G401.6 (cell line): ENCODE data around the gene CTSE.
"Not testable (repeated sequence)": the region's sequence is repeated elsewhere in the genome, so short reads cannot be mapped to it uniquely, and the experiment has no call there.

Source experiments
- FAIRE-seq: peaks from 2 replicates; lab custom pipeline; 2012; peaks lifted over from hg19 to GRCh38; lab: Jason Lieb, UNC

Gene CTSE

DNA sequence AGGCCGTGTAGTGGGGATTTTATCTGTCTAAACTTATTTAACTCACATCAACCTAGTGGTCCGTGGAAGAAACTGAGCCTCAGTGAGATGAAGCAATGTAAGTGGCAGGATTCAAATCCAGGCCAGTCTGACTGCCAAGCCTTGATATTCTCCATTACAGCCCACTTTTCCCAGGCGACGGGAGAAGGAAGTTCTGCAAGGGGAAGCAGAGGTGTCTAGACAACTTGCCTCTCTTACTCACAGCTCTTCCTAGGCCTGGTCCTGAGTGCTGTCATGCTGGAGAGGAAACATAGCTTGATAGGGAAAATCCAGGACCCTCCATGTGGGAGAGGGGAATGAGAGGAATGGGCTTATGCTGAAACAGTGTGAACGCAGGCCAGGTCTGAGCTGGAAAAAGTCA, 9.1 kb downstream of the CTSE start:
- FAIRE-seq = no peak

DNA sequence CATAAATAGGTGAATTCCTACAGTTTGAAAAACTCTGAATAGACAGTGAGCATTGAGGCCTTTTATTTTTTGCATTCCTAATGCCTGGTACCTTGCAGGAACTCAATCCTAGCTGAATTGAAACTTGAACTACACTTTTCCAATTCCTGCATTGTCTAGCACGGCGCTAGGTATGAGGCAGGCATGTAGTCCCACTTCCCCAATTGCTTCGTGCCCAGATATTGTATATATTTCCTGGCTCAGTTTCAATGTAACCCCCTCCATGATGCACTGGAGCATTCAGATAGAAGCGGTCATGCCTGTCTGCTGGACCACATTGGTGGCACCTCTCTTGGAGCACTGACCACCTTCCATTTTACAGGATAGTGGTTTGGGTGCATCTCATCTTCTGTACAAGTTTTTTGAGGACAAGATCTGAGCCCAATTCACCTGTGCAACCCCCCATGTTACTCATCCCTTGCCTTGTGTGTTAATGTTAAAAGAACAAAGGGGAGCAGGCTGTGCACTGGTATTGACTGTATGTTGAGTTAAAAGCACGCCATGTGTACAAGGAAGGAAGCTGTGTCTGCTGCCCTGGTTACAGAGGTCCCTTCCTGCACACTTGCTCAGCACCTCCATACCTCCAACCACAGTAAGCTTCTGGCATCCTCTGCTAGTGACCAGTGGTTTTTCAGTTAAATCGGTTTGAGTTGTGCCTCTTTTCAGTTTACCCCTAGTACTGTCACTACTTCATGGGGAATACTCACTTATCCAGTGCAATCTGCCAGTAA, 10.5 kb downstream of the CTSE start:
- FAIRE-seq = no peak

DNA sequence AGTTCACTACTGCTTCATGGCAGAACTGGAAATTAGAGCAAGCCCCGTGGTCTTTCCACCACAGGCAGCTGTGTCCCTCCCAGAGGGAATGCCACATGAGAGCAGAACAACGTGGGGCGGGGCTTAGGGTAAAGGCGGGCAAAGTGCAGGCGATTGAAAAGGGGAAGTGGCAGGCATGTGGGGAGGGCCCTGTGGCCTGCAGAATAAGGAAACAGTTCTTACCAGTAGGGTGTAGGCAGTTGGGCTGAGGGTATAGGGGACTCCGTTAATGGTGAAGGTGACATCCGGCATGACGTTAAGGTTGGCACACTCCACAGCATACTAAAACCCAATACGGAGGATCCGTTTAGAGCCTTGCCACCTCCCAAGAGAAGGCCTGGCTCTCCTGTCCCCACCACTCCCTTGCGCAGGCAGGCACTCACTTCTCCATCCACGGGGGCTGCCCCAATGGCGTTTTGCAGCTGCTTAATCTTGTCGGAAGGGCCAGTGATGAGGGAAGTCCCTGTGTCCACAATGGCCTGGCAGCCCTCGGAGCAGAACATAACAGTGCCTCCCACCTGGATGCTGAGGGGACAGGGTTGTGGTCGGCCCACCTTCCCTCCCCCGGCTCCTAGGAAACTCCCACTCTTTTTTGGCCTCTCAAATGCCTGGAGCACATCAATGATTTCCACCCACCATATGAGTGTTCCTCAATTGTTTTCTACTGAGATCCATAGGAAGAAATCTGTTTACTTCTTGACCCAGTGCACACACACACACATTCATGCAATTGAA, 11.4 kb downstream of the CTSE start:
- FAIRE-seq = no peak

DNA sequence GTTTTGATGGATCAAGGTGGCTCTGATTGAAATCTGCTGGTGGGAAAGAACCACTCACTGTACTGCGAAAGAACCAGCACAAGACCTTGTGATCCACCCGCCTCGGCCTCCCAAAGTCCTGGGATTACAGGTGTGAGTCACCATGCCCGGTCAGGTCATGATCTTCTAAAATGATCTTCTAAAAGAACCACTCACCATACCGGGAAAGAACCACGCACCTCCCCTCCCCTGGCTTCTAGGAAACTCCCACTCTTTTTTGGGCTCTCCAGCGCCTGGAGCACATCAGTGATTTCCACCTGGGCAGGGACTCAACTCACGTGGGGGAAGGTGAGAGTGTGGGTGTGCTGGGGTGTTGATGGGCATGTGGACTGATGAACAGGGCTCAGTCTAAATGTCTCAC, 12.6 kb downstream of the CTSE start:
- no peak for FAIRE-seq

DNA sequence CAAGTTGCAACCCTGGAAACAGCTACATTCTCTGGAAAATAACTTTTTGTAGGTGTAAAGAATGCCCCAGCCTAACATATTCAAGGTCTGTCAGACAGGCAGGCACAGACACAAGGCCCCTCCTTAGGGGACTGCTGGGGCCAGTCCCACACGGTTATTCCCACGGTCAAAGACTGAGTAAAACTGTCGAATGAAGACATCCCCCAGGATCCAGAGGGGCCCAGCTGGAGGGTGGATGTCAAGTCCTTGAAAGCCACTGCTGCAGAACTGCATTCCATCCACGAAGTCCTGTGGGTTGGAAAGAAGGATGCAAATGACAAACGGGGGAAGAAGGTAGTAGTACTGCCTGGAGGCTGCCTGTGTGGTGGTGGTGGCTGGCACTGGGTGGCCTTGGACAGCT, 13.6 kb downstream of the CTSE start:
- FAIRE-seq = no peak

DNA sequence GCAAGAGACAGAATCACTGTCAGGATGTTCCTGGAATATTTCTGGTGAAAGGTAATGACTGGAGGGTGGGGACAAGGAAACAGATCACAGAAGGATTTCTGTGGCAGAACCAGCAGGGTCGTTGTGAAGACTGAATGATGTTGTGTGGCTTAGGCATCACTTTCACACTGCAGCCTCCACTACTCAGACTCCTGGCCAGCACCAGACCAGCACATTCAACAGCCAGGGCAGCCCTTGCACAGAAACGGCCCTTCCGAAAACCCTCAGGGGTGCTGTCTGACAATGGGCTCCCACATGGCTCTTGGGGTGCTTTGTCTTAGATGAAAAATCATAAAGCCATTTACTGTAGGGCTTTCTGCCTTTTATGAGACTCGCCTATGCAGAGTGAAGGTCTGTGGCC, 16.7 kb downstream of the CTSE start:
- FAIRE-seq = no peak

DNA sequence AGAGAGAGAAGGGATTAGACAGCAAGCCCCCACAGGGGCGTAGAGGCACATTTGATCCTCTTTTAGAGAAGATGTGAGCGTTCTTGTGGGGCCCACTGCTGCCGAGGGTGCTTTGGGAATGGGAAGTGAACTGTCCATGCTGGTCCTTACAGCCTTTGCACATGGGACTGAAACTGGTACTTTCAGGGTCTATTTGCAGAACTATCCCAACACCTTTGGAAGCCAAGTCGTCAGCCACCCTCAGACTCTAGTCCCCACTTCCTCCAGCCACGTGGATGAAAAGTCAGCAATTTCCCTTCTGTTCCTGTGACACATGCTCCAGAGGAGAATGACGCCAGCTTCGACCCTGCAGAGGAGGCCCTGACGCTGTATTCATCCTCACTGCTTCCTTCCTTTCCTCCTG, 17.9 kb downstream of the CTSE start:
- no peak for FAIRE-seq

DNA sequence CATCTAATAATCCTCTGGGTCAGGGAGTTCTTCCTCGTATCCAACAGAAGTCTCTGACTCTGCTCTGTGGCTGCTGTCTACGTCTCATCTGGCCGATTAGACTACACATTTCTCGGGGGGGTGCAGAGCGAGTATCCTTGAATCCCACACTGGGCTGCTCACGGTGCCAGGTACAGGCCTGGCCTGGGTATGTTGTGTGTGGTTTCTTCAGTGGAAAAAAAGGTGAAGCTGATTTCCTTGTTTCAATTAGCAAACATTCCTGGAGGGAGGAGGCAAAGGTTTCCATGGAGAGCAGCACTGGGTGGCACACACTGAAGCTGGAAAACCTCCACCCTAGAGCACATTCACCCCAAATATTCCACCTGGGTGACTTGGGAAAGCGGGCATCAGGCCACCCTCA, 18.5 kb downstream of the CTSE start:
- FAIRE-seq = no peak

DNA sequence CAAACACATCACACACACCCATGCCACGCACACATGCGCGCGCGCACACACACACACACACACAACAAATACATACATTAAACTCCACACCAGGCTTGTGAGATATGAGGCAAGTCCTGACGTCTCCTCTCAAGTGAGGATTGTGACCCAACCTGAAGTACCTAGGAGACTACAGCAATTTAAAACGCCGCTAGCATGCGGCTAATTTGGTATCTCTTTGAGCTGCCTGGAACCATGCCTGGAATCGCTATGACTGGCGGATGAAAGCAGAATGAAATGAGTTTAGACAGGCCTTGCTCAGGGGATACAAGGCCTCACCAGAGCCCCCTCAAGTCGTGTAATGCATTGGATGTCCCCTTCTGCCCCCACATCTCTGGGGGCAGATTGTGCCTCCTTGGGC, 18.9 kb downstream of the CTSE start:
- no peak for FAIRE-seq

DNA sequence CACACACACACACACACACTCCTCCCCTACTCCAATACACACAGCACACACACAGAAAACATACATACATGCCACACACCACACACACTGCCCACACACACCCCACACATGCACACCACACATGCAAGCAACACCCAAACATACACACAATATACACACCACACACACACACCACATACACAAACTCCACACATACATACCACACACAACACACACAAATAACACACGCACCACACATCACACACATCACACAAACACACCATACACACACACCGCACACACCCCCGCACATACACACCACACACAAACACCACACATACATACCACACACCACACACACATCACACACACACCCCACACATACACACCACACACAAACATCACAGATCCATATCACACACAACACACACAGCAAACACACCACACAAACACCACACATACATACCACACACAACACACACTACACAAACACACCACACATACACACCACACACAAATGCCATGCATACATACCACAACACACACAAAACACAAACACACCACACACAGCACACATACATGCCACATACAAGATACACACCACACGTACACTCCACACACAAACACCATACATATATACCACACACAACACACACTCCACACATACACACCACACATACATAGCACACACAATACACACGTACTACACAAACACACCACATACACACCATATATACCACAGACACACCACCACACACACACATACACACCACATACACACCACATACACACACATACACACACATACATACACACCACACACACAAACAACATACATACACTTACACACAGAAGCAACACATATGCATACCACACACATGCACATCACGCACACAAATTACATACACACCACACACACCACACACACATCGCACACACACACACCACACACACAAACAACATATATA, 19.6 kb downstream of the CTSE start:
- no peak for FAIRE-seq

DNA sequence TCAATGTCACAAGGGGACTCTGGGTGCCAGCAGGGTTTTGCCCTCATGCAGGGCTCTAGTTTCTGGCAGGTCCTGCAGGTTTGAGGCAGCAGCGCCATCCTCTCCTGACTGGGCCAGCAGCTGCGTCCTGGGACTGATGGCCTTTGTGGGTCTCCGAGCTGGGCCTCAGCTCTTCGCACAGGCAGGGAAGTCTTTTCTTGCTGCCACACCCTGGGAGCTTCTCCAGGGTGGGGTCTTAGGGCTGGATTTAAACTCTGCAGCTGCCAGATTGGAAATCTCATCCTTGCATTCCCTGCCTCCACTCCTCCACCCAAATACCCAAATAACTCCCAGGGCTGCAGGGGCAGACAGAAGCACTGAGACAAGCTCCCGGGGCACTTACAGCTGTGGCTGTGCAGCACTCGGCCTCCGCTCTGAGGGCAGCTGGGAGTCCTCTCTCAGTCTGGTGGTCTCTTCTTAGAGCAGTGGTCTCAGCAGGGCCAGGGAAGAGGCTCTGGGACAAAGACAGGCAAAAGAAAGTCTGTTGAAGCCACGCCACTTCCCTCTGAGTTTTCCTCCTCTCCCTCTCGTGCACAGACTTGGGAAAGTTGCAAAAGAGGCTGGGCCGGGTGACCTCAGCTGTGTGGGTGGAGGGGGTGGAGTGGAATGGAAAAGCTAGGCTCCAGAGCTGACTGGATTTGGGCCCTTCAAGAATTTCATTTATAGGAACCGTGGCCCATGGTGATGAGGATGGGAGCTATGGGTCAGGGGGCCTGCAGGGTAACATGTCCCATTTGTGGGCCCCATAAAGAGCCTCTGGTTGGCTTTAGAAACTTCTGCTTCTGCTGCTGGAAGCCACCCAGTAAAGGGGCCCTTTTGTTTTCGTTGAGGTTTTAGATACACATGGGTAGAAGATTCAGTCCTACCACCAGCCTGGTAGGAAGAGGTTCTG, 20.6 kb downstream of the CTSE start, which contains the start of gene RAB7B:
Gene RAB7B, minus strand, starts transcription at position 525 of the 931 bp plus-strand sequence. CDS start 9,260 bp downstream, outside the sequence.
- no peak for FAIRE-seq

DNA sequence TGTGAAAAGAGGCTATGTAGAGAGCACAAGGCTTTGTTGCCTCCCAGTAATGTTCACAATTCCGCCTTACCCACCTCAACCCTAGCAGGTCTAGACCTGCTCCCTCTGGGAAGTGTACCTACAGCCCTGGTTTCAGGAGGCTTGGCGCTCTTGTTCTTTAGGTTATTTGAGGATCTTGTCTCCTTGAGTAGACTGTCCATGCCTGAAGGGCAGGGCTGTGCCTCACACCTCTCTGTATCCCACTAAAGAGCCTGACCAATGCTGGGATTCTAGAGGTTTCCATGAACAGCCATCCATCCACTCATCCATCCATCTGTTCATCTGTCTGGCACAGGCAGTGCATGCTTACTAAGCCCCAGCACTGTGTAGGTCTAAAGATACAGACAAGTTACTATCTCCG, 21.5 kb downstream of the CTSE start:
- no peak for FAIRE-seq

DNA sequence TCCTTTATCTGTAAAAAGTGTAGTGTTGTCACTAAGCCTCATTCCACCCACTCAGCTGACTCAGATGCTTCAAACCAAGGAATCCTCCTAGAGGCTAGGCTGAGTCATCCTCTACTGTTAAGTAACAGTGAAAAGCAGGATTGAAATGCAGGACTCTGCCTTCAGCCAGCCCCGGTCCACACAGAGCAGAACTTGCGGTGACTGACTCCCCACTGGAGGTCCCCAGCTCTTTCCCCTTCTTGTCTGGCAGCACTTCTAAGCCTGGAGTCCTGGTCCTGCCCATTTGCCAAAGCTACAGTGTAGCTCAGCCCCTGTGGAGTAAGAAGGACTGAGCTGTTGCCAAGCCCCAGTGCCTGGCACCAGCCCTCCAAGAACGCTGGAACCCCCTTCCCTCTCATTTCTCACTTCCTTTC, 22.2 kb downstream of the CTSE start:
- FAIRE-seq = no peak

DNA sequence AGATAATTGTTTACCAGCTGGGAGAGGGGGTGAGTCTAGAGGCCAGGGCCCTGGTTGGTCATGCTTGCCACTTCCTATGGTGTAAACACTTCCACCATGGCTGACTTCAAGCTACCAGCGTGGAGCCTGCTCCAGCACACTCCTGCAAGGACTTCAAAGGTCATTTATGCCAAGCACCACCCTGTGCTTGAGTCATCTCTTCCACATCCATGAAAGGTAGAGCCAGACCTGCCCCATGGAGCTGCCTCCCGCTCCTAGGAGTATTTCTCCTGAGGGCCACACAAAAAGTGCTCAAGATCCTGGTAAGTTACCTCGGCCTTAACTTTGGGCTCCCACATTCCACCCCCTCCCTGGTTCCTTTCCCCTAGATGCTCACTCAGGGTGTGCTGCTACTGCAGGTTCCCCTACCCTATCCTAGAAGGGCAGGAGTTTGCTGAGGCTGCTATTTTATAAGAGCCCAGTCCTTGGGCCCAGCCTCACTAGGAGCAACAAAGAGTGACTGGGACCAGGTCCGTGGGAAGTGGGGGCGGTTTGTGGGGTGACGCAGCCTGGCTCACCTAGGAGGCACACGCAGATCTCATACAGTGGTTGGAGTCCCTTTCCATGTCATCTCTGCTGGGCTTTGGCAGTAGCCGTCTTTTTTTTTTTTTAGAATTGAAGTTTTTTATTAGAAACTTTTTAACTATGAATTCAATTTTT, 22.9 kb downstream of the CTSE start:
- no peak for FAIRE-seq

DNA sequence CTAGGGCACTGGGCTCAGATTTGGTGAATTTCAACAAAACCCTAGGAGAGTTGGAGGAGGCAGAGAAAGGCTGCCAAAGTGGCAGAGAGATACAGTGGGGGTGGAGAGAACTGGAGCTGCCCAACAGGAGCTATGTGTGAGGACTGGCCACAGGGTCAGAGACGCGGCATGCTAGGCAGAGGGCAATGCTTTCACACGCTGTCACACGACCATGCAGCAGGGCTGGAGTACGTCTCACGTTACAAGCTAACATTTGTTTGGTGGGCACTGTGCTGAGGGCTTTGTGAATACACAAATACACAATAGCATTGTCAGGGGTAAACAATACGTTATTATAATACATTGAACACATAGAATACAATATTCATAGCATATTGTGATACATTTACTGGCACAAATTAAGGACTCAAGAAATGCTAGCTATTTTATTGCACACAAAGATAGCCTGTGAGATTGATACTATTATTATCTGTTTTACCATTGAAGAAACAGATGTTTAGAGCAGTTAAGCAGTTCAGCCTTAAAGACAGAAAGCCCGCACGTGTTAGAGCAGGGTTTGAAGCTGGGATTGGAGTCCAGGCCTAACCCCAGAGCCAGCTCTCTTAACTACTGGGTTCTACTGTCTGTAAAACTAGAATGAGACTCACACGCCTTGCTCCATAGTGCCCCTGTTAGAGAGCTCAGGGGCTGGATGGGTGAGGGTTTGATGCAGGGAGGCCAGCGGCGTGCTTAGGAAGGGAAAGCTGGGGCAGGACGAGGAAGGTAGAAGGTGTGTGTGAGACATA, 25.0 kb downstream of the CTSE start:
- FAIRE-seq = no peak

DNA sequence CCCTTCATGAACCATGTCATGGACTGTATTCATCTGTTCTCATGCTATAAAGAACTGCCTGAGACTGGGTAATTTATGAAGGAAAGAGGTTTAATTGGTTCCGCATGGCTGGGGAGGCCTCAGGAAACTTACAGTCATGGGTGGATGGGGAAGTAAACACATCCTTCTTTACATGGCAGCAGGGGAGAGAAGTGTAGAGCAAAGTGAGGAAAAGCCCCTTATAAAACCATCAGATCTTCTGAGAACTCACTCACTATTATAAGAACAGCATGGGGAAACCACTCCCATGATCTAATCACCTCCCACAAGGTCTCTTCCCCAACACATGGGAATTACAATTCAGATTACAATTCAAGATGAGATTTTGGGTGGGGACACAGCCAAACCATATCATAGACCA, 27.1 kb downstream of the CTSE start:
- FAIRE-seq = not testable (repeated sequence)

DNA sequence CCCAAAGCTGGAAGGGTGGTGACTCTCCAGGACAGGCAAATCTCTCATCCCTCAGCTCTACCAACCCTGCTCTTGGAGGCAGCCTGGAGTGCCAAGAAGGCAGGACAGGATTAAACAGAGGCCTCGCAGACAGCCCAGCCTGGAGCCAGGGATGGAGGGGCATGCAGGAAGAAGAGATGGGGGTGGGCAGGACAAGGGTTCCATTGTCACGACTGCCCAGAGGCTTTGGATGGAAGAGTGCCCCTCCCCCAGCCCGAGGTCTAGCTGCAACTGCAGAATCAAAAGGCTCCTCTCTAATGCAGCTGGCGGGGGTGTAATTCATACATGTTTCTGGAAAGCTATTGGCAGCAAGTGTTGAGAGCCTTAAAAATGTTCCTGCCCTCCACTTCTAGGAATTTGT, 29.3 kb downstream of the CTSE start:
- FAIRE-seq = no peak

DNA sequence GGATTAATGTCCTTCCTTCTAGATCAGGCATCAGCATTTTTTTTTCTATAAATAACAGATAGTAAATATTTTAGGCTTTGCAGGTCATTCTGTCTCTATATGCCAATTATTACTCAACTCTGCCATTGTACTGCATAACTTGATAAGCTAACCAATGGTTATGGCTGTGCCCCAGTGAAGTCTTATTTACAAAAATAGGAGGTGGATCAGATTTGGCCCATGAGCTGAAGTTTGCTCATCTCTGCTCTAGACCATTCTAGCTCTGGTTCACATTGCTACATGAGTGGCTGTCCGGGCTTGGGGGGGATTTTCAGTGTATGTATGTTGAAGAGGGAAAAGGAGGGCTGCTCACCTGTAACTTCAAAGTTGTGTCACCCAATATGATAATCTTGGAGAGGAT, 30.6 kb downstream of the CTSE start:
- FAIRE-seq = no peak

DNA sequence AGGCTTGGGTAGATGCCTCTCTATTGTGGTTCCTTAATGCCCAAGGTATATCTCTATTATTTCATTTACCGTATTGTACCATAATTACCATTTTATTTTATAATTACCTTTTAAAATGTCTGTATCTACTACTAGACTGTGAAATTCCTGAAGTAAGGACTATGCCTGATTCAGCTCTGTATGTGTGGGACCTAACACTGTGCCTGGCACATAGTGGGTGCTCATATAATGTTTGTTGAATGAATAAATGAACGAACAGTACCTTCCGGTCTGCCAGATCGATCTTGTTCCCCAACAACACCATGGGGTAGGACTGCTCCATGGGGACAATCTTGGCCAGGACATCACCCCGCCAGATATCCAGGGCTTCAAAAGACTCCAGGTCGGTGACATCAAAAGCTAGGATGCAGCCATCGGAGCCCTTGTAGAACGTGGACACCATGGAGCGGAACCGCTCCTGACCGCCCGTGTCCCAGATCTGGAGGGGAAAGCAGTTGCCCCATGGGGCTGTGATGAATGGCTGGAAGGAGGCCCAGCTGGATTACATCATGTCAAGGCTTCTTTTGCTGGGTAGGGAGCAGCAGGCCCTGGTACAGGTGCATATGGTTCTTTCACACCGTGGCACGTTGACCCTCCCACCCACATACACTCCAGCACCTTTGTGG, 31.3 kb downstream of the CTSE start:
- FAIRE-seq = no peak
